ENCODE data around the gene LMBR1L. TPM values are rescaled to one million over a fixed set of nuclear protein-coding genes. Genes with fewer than 3 reads are reported as not detected.

The LMBR1L gene
- total RNA-seq, 1 donor from 2014 or later = 17.7 TPM

- ATAC-seq (peak; percentile 100), DNase-seq (ENCODE audit: low spot score) (peak; percentile 66)
Observed at GRCh38 chr12:49121047-49121696, 10.5 kb upstream of the LMBR1L start.

DNA sequence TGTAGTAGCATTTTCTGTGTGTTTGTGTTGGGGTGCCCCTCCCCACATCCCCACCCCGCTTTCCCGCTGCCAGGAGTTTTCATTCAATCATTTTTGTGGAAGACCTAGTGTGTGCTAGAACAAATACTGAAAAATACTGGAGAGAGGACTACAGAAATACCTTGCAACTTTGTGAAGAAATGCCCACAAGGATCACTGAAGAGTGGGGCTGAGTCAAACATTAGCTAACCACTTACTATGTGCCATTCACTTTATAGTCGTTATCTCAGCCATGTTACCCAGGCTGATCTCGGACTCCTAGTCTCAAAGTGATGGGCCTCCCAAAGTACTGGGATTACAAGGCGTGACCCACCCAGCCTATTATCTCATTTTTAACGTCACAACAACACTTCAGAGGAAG, 559 bp upstream of the LMBR1L start:
- ATAC-seq = no peak
- DNase-seq (ENCODE audit: low spot score) = no peak

GRCh38 chr12:49109641-49110463, 795 bp downstream of the LMBR1L start:
- ATAC-seq = peak; percentile 28
- peak; percentile 55 for DNase-seq (ENCODE audit: low spot score)

GRCh38 chr12:49108958-49109404, 1.7 kb downstream of the LMBR1L start:
- ATAC-seq = peak; percentile 52
- DNase-seq (ENCODE audit: low spot score) = peak; percentile 70

DNA sequence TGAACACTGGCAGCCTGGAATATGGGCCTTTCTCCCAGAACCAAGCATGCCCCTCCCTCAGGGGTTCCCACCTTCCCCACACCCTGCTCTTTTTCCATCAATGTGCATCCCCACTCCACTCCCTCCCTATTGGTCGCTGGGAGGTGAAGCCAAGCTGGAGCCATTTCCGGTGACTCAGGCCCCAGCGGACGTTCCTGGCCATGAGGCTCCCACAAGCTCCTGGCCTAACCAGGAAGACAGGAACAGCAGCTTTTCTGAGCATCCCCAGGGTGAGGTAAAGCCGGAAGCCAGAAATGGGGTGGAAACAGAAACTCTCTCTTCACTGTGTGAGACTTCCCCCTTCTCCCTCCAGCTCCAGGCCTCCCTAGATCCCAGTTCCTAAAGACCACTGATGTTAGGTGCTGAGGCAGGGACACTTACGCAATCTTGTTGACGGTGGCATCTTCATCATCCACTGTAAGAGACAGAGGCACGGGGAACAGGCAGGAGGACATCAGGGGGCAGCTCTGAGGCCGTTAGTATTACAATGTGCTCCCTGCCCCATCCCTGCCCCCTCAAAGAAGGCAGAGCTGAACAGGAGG, 5.1 kb downstream of the LMBR1L start:
- ATAC-seq = no peak
- DNase-seq (ENCODE audit: low spot score) = no peak

- no peak for ATAC-seq
- DNase-seq (ENCODE audit: low spot score) = no peak
Observed at GRCh38 chr12:49104822-49105221, 5.8 kb downstream of the LMBR1L start.

- no peak for ATAC-seq
Observed at GRCh38 chr12:49100380-49100779, 10.3 kb downstream of the LMBR1L start.

DNA sequence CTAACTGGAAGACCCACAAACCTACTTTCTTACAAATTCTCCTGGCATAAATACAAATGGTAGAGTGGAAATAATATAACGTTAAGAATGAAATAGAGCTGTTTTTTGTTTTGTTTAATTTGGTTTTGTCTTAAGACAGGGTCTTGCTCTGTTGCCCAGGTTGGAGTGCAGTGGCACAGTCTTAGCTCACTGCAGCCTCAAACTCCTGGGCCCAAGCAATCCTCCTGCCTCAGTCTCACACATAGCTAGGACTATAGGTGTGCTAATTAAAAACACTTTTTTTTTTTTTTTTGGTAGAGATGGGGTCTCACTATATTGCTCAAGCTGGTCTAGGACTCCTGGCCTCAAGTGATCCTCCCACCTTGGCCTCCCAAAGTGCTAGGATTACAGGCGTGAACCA, 11.9 kb downstream of the LMBR1L start:
- DNase-seq (ENCODE audit: low spot score) (no peak), ATAC-seq (no peak)

More at GRCh38 chr12:49100380-49100779, 10.3 kb downstream of the LMBR1L start:
- DNase-seq (ENCODE audit: low spot score) = no peak

- DNase-seq (ENCODE audit: low spot score) = no peak
- peak; percentile 79 for ATAC-seq
Observed at GRCh38 chr12:49098035-49098451, 12.6 kb downstream of the LMBR1L start.

GRCh38 chr12:49097381-49097780, 13.3 kb downstream of the LMBR1L start:
- no peak for DNase-seq (ENCODE audit: low spot score)
- no peak for ATAC-seq

DNA sequence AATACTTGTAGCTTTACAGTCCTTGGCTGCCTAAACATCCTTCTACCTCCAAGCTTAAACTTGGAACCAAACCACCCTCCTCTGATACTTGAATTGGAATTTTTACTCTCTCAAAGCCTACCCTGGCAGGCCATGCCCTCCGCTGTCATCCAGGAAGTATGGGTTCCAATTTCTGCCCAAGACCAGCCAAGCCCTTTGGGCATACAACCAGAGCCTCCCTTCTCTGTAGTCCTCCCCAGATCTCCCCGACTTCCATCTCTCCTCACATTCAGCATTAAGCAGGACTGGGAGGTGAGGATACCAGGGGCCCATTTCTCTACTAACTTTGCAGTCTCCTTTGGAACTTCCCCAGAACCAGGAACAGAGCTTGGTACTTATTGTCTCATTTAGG, 15.7 kb downstream of the LMBR1L start:
- no peak for DNase-seq (ENCODE audit: low spot score)
- ATAC-seq = no peak

DNA sequence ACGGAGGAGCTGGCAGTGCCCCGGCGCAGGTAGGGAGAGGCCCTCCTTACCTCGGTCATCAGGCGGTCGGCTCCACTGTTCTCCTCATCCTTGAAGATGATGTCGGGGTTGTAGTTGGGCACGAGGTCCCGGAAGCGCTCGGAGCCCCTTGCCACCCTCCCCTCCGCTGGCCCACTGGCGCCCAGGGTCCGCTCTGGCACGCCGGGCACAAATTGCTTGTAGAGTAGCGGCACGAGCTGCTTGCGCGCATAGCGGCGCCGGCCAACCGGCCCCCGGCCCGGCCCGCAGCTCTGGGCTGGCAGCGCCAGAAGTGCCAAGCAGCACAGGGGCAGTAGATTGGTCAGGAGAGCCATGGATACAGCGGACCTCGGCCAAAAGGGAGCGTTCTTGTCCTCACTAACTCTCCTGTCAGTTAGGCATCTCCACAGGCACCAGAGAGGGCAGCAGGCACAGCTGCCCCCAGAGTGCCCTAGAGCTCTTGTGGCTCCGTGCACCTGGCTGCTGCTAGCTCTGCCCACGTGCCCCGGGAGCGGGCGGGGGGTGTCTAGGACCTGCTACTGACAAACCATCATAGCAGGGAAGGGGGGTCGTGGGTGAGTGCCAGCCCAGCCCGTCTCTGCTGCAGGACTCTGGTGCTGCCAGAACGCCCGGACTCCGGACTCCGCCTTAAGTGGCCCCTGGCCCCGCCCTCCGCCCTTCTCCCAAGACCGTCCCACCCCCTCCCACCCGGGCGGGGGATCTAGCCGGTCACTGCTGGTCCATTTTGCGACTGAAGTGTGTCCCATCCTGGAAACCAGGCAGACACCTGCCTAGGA, 16.3 kb downstream of the LMBR1L start, which contains the start of gene DHH:
Gene DHH, minus strand, starts transcription at position 642 of the 815 bp plus-strand sequence. Its CDS starts 289 bp downstream, at position 353.
- ATAC-seq (peak; percentile 23), DNase-seq (ENCODE audit: low spot score) (no peak)

GRCh38 chr12:49093792-49094159, 16.9 kb downstream of the LMBR1L start:
- ATAC-seq (no peak), DNase-seq (ENCODE audit: low spot score) (no peak)

DNA sequence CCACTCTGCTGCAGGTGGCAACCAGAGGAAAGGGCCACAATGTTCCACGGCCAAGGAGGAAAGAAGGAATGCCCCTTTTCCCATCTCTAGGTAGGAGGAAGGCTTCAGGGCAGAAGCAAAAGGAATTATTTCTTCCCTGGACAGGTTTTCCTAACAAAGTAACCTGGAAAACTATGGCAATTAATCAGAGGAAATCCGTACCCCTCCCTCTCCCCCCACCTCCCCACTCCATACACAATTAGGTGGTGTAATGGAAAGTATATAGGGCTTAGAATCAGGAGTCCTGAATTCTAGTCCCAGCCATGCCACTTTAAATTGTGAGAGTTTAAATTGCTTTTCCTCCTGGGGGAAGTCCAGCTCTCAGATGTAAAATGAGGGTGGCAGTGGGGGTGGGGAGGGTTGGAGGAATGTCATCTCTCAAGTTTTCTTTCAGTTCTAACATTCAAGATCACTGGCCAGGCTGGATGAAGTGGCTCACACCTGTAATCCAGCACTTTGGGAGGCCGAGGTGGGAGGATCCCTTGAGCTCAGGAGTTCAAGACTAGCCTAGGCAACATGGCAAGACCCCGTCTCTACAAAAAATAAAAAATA, 17.7 kb downstream of the LMBR1L start:
- no peak for DNase-seq (ENCODE audit: low spot score)
- ATAC-seq = no peak

GRCh38 chr12:49092086-49092815, 18.4 kb downstream of the LMBR1L start:
- DNase-seq (ENCODE audit: low spot score) (no peak), ATAC-seq (peak; percentile 17)

DNA sequence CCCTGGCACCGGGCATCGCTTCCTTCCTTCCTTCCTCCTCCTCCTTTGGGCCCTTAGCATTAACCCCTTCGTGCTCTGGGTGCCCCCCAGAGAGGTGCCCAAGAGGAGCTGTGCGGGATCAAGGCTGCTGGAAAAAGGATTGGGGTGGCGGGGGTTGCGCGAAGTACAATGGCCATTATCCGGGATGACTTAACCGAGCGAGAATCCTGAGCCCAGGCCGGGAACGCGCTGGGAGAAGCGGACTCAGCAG, 18.9 kb downstream of the LMBR1L start:
- DNase-seq (ENCODE audit: low spot score) = no peak

DNA sequence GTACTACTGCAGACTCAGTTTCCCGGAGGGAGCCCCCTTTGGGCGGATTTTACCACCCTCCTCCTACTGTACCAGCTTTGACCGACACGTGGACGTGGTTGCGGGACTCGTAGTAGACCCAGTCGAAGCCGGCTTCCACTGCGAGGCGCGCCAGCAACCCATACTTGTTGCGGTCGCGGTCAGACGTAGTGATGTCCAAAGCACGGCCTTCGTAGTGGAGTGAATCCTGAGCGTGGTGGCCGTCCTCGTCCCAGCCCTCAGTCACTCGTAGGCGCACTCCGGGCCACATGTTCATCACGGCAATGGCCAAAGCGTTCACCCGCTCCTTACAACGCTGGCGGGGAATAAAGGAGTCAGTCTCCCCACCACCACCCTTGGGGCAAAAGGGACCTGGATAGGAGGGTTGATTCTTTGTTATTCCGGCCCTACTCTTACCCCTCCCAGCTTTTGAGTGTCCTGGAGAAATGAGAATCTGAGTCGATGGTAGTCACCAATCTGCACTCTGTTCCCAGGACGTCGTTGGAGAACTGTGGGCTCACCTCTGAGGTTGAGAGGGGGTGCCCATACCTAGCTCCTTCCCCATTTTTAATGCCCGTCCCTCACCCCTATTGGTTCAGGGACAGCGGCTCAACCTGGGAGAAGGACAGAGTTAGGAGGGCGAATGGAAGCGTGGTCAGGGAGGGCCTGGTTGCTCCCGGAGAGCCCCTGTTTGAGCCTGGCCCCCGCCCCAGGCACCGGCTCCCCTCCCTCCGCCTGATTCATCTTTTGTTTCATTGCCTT, 19.4 kb downstream of the LMBR1L start:
- no peak for DNase-seq (ENCODE audit: low spot score)

More for the DNA sequence above, 18.9 kb downstream of the LMBR1L start:
- no peak for ATAC-seq

DNA sequence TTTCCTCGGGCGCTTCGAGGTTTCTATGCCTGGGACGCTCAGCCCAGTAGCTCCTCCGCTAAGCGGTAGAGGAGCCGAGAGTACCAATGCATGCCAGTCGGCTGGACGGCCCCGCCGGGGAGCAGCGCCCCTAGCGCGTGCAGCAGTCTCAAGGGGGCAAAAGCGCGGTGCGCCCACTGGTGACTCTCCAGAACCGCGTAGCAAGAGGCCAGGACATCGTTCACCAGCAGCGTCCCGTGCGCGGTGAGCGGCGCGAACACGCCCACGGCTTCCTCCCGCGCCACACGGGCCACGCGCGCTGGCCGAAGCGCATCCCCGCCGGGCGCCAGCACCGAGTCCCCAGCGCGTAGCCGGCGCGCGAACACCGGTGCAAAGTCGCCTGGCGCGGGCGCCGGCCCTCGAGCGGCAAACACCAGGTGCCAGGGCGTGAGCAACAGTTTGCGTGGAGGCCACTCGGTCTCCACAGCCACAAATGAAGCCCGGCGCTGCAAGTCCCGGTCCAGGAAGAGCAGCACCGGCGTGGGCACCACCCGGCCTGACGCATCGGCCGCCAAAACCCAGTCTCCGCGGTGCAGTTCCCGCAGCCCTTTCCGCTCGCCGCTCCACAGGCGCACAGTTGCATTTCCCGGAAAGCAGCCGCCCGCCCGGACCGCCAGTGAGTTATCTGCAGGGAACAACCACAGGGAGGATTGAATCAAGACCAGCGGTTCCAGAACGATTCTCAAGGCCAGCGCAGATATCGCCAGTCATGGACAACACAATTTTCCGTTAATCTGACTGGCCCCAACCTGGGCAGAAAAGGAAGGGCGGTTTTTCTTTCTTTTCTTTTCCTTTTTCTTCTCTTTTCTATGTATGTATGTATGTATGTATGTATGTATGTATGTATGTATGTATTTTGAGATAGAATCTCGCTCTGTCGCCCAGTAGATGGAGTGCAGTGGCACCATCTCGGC, 20.6 kb downstream of the LMBR1L start:
- ATAC-seq = peak; percentile 19
- no peak for DNase-seq (ENCODE audit: low spot score)

More for the DNA sequence above, 19.4 kb downstream of the LMBR1L start:
- ATAC-seq = no peak

All from left lobe of liver (tissue), 2 donors.